ENCODE measurements around the gene YEATS2. TPM values are rescaled to one million over a fixed set of nuclear protein-coding genes. Genes with fewer than 3 reads are reported as not detected.
A peak's percentile ranks its signal among the peaks of the same experiment; 100 is the strongest.

YEATS2 gene
- total and polyA plus RNA-seq, 2 of the 4 experiments (the other 2 are of a cell fraction), result 30.1 to 43.0 TPM

GRCh38 chr3:183779896-183780465 is 82.4 kb downstream of the YEATS2 start:
- peaks cover 14 to 27% of the 10 kb centered on the region in 2 experiments for H3K79me1 ChIP-seq (ENCODE audit: low read depth in 1 of 2, low read length in 2 of 2)
- no peak overlapping the region for H3K27ac ChIP-seq (ENCODE audit: insufficient read depth, low read length)
- H2BK15ac ChIP-seq (ENCODE audit: low read depth, low read length), result no peak overlapping the region
- in situ Hi-C loops (cut with MboI; ENCODE audit: low sequenced_read_pairs), result no loop called here
- H3K18ac ChIP-seq (ENCODE audit: low read depth, low read length), result no peak overlapping the region
- H3K4me3 ChIP-seq (ENCODE audit: insufficient read depth, low read depth, low read length), result no peak overlapping the region
- H3K4ac ChIP-seq (ENCODE audit: low read depth, low read length), result no peak overlapping the region
- no peaks in the 10 kb centered on the region for H3K9me3 ChIP-seq (ENCODE audit: control insufficient read depth, insufficient read depth, low read length)
- H3K36me3 ChIP-seq (ENCODE audit: control insufficient read depth, insufficient read depth, low read length), result peaks cover 48% of the 10 kb centered on the region
- no TSS peak for BruUV-seq (replicated peaks)
- dilution Hi-C loops (cut with HindIII; ENCODE audit: low sequenced_read_pairs, unreplicated experiment), result no loop called here
- DNase-seq, result peak; percentile 9
- peak overlapping the region; percentile 31 for H2AK9ac ChIP-seq (replicated peaks; ENCODE audit: low read depth, low read length, poor library complexity)
- ATAC-seq (ENCODE audit: low read depth), result no peak
- H4K91ac ChIP-seq (ENCODE audit: insufficient read depth, low read depth, low read length), result no peak overlapping the region
- H3K27me3 ChIP-seq (ENCODE audit: control insufficient read depth, insufficient read depth, low read length), result no peaks in the 10 kb centered on the region
- H3K14ac ChIP-seq (replicated peaks; ENCODE audit: low read depth, low read length), result no peak overlapping the region
- H3K56ac ChIP-seq (ENCODE audit: extremely low read depth, insufficient read depth, low read length), result no peak overlapping the region
- no peak overlapping the region for H2AFZ ChIP-seq (replicated peaks; ENCODE audit: low read length, poor library complexity)
- H2BK5ac ChIP-seq (ENCODE audit: low read depth, low read length, poor library complexity, severe bottlenecking), result no peak overlapping the region
- H4K20me1 ChIP-seq (ENCODE audit: insufficient read depth, low read length), result no peaks in the 10 kb centered on the region; the same call in 1 of the 2 replicates
- no peak overlapping the region for H2BK120ac ChIP-seq (ENCODE audit: low read depth, low read length)
- H4K5ac ChIP-seq (ENCODE audit: low read depth, low read length), result no peak overlapping the region
- WGBS, 2 experiments (ENCODE audit: extremely low coverage in 2 of 2, insufficient read length in 1 of 2), result 94% methylated on average over 3 of the region's 14 CpGs; no CpG with 5 or more reads in 1 of the 2 experiments
- ChIA-PET CTCF (interaction anchor here (0.7 kb wide), 1 partner anchor 21 kb away, joined by 6 read pairs; no protein-coding TSS in a partner anchor), POLR2A (ENCODE audit: unreplicated experiment) (interaction anchor here (0.7 kb wide), 2 partner anchors 16 to 144 kb away, joined by 3 read pairs; partner anchors contain the start of gene KLHL24)
- H3K4me2 ChIP-seq (ENCODE audit: low read depth, low read length), result no peak overlapping the region
- H2AK5ac ChIP-seq (ENCODE audit: low read depth, low read length), result no peak overlapping the region
- H3K23ac ChIP-seq (ENCODE audit: low read depth, low read length), result no peak overlapping the region
- no peak overlapping the region for H2BK20ac ChIP-seq (ENCODE audit: low read depth, low read length)
- peaks cover 6% of the 10 kb centered on the region; the same call in 1 of the 2 replicates for H3K4me1 ChIP-seq (ENCODE audit: control insufficient read depth, insufficient read depth, low read length)
- no peak overlapping the region for H4K8ac ChIP-seq (ENCODE audit: low read depth in 2 of 2, low read length in 2 of 2)
- no peak overlapping the region for H3K9ac ChIP-seq (ENCODE audit: low read depth, low read length)
- H3K9me1 ChIP-seq (ENCODE audit: insufficient read depth, low read length), result peaks cover 8% of the 10 kb centered on the region; the same call in 1 of the 2 replicates
- no peak for TF ChIP-seq MXI1 (IDR thresholded peaks at IDR 0.05; ENCODE audit: borderline replicate concordance, low read depth, low read length)
- peak; percentile 53 for TF ChIP-seq CEBPB (IDR thresholded peaks at IDR 0.05; ENCODE audit: low read depth, low read length)
- intact Hi-C loops (cut with micrococcal nuclease), result loop anchor here (10.0 kb wide), 1 partner anchor 55 kb away; no protein-coding TSS in a partner anchor

All from IMR-90 (cell line).